PFSK-1 (cell line): ENCODE results near the gene UNC45B.

Experiments
- FOXP2 ChIP-seq: optimal IDR thresholded peaks from 2 replicates; pipeline ENCODE3; 2011; ENCODE audit warnings: borderline replicate concordance, control low read depth, inconsistent platforms; ENCODE audit not compliant: insufficient read depth; ENCODE audit errors: extremely low read length, extremely low read depth
- POLR2AphosphoS5 ChIP-seq: IDR thresholded peaks from 2 replicates; pipeline ENCODE4 v1.6.1; 2012; ENCODE audit warnings: low read depth, mild to moderate bottlenecking, control low read depth, low read length, moderate library complexity
- SIN3A ChIP-seq: IDR thresholded peaks from 2 replicates; pipeline ENCODE4 v1.6.1; 2012; ENCODE audit warnings: mild to moderate bottlenecking, low read length, moderate library complexity, borderline replicate concordance; ENCODE audit not compliant: insufficient read depth
- TAF1 ChIP-seq: IDR thresholded peaks from 2 replicates; pipeline ENCODE4 v1.6.1; 2012; ENCODE audit warnings: low read length, control low read depth, borderline replicate concordance; ENCODE audit not compliant: insufficient read depth
- TF ChIP-seq, protein P1 (sequence below), 2 experiments: IDR thresholded peaks; 2 replicates each; pipeline versions ENCODE4 v1.6.1 to v1.8.0; 2011 to 2012; ENCODE audit warnings: low read depth in 2 of 2, low read length in 2 of 2, control low read depth in 1 of 2, inconsistent platforms in 1 of 2, mild to moderate bottlenecking in 1 of 2, moderate library complexity in 1 of 2; ENCODE audit not compliant: insufficient read depth in 1 of 2

UNC45B gene

DNA sequence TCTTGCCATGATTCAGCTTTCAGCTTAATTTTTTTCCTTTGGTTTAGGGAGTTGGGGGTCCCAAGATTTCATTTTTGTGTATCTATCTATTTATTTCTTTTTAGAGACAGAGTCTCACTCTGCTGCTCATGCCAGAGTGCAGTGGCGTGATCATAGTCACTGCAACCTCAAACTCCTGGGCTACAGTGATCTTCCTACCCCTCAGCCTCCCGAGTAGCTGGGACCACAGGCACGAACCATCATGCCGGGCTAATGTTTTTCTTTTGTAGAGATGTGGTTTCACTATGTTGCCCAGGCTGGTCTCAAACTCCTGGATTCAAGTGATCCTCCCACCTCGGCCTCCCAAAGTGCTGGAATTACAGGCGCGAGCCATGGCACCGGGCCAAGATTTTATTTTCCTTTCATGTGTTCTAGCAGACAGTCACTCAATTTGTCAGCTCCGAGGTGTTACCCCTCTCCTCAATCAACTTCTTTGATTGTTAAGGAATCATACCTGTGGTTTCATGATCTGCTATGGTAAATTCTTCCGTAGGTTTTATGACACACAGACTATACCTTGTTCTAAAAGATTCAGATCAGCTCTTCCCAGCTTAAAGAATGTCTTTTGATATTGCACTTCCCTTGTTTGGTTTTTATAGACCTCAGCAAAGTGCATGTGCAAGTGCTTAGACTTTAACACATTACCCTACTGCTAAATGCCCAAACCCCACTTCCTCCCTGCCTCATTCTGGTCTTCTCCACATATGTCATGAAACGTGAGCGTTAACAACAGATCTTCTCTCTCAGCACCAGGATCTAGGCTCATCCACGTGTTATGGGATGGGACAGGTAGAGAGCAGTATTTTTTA, 13.0 kb downstream of the UNC45B start:
- TF ChIP-seq FOXP2 (no peak), TAF1 (no peak), POLR2AphosphoS5 (no peak), SIN3A (no peak)
- TF ChIP-seq, protein P1, sequence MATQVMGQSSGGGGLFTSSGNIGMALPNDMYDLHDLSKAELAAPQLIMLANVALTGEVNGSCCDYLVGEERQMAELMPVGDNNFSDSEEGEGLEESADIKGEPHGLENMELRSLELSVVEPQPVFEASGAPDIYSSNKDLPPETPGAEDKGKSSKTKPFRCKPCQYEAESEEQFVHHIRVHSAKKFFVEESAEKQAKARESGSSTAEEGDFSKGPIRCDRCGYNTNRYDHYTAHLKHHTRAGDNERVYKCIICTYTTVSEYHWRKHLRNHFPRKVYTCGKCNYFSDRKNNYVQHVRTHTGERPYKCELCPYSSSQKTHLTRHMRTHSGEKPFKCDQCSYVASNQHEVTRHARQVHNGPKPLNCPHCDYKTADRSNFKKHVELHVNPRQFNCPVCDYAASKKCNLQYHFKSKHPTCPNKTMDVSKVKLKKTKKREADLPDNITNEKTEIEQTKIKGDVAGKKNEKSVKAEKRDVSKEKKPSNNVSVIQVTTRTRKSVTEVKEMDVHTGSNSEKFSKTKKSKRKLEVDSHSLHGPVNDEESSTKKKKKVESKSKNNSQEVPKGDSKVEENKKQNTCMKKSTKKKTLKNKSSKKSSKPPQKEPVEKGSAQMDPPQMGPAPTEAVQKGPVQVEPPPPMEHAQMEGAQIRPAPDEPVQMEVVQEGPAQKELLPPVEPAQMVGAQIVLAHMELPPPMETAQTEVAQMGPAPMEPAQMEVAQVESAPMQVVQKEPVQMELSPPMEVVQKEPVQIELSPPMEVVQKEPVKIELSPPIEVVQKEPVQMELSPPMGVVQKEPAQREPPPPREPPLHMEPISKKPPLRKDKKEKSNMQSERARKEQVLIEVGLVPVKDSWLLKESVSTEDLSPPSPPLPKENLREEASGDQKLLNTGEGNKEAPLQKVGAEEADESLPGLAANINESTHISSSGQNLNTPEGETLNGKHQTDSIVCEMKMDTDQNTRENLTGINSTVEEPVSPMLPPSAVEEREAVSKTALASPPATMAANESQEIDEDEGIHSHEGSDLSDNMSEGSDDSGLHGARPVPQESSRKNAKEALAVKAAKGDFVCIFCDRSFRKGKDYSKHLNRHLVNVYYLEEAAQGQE (IDR thresholded peaks at IDR 0.05; ENCODE audit: insufficient read depth in 1 of 2, low read depth in 2 of 2, low read length in 2 of 2): no peak

DNA sequence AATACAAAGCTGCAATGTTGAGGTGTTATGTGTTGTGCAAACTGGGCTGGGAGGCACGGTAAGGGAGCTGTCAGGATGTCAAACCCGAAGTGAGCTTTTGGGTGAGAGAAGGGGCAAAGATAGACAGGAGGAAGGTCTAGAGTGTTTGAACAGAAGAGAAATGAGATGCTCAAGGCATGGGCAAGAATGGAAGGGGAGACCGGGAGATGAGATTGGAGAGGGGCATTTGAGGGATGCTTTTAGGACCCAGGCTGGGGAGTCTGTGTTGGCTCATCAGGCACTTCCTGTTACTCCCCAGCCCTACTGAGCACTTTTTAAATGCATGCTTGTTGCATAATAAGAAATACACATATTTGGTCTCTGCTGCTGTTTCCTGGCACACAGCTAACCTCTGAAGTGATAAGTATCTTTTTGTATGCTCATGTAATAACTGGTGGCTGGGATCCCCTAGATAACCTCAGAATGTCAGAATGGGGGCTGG, 13.7 kb downstream of the UNC45B start:
- TF ChIP-seq, protein P1 (IDR thresholded peaks at IDR 0.05; ENCODE audit: insufficient read depth in 1 of 2, low read depth in 2 of 2, low read length in 2 of 2): no peak
- TF ChIP-seq POLR2AphosphoS5 (no peak), SIN3A (no peak), FOXP2 (no peak), TAF1 (no peak)

DNA sequence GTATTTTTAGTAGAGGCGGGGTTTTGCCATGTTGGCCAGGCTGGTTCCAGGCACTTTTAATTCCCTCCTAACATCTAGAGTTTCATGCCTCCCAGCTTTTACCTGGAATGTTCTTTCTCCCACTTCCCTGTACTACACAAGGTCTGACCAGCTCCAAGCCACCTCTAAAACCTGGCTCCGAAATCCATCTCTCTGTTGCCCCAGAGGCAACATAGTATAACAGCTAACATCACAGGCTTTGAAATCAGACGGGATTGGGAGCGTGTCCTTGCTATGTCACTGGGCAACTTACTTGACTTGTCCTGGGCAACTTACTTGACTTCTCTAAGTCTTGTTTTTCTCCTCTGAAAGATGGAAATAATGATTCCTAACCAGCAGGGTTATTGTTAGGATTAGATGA, 15.1 kb downstream of the UNC45B start:
- TF ChIP-seq POLR2AphosphoS5: no peak
- no peak for TF ChIP-seq SIN3A

DNA sequence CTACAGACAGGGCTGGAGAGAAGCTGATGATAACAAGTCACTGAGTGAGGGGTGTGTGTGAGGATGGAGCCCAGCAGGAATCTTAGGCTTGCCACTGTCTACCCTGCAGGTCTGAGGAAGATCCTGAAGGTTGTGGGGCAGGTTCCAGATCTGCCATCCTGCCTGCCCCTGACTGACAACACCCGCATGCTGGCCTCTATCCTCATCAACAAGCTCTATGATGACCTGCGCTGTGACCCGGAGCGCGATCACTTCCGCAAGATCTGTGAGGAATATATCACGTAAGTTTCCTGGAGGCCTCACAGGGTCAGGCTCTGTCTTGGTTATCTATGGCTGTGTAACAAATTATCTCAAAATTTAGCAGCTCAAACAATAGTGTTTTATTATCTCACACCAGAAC, 16.3 kb downstream of the UNC45B start:
- TF ChIP-seq FOXP2 (no peak), SIN3A (no peak), TAF1 (no peak), POLR2AphosphoS5 (no peak)
- TF ChIP-seq, protein P1 (IDR thresholded peaks at IDR 0.05; ENCODE audit: insufficient read depth in 1 of 2, low read depth in 2 of 2, low read length in 2 of 2): no peak

DNA sequence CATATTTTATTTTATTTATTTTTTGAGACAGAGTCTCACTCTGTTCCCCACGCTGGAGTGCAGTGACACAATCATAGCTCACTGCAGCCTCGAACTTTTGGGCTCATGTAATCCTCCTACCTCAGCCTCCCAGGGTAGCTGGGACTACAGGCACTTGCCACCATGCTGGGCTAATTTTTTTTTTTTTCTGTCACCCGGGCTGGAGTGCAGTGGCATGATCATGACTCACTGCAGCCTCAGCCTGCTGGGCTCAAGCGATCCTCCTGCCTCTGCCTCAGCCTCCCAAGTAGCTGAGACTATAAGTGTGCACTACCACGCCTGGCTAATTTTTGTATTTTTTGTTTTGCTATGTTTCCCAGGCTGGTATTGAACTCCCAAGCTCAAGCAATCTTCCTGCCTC, 17.1 kb downstream of the UNC45B start:
- no peak for TF ChIP-seq SIN3A
- TF ChIP-seq POLR2AphosphoS5: no peak
- TF ChIP-seq FOXP2: no peak
- TF ChIP-seq TAF1: no peak
- TF ChIP-seq, protein P1 (IDR thresholded peaks at IDR 0.05; ENCODE audit: insufficient read depth in 1 of 2, low read depth in 2 of 2, low read length in 2 of 2): no peak
